Measurements from ENCODE around the gene MED23. TPM values are rescaled to one million over a fixed set of nuclear protein-coding genes. Genes with fewer than 3 reads are reported as not detected.

MED23 gene
- total RNA-seq, 4 donors from 2014 or later, result 24.1 to 32.3 (median 32.1) TPM

DNA sequence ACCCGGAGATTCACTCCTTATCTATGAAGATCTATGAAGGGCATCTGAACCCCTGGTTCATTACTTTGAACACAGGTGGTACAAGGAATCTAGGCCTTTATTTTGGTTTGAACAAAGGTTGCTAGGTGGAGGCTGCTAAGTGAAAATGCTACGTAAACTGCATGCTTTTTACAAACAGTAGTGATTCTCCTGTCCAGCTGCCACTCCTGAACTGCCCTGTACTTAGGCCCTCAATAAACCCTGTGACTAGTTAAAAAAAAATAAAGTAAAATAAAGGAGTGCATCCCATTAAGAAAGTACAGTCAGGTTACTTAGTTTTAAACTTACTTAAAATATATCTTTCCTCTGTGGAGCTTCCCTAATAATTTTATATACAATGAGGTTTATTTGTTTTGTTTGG is 82.7 kb downstream of the MED23 start:
- TF ChIP-seq, protein P1, sequence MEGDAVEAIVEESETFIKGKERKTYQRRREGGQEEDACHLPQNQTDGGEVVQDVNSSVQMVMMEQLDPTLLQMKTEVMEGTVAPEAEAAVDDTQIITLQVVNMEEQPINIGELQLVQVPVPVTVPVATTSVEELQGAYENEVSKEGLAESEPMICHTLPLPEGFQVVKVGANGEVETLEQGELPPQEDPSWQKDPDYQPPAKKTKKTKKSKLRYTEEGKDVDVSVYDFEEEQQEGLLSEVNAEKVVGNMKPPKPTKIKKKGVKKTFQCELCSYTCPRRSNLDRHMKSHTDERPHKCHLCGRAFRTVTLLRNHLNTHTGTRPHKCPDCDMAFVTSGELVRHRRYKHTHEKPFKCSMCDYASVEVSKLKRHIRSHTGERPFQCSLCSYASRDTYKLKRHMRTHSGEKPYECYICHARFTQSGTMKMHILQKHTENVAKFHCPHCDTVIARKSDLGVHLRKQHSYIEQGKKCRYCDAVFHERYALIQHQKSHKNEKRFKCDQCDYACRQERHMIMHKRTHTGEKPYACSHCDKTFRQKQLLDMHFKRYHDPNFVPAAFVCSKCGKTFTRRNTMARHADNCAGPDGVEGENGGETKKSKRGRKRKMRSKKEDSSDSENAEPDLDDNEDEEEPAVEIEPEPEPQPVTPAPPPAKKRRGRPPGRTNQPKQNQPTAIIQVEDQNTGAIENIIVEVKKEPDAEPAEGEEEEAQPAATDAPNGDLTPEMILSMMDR (IDR thresholded peaks at IDR 0.05; ENCODE audit: low read depth), result no peak

DNA sequence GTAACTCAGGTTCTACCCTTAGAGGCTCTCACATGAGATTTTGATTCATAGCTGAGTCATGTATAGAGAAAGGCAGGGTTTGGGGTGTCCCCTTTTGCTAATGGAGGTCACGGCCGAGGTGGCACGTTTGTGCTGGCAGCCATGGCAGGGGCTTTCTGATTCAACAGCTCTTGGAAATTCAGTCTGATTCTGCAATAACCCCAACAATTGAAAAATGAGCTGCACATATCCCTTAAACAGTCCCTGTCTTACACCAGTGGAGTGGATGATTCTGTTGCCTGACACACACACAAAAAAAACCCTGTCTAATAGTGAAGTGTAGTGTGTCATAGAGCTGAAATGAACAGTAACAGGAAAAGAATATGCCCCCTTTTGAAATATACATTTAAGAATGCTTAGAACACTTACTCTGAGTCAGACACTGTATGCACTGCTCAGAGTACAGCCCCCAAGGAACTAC is 95.4 kb downstream of the MED23 start:
- TF ChIP-seq, protein P1 (IDR thresholded peaks at IDR 0.05; ENCODE audit: low read depth), result no peak

DNA sequence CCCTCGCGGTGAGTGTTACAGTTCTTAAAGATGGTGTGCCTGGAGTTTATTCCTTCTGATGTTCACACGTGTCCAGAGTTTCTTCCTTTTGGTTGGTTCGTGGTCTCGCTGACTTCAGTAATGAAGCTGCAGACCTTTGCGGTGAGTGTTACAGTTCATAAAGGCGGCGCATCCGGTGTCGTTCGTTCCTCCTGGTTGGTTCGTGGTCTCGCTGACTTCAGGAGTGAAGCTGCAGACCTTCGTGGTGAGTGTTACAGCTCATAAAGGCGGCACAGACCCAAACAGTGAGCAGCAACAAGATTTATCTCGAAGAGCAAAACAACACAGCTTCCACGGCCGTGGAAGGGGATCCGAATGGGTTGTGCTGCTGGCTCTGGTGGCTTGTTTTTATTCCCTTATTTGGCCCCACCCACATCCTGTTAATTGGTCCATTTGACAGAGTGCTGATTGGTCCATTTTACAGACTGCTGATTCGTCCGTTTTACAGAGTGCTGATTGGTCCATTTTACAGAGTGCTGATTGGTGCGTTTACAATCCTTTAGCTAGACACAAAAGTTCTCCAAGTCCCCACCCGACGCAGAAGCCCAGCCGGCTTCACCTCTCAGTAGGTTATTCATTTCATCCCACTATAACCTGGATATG is 103.2 kb downstream of the MED23 start:
- TF ChIP-seq, protein P1 (IDR thresholded peaks at IDR 0.05; ENCODE audit: low read depth), result no peak

DNA sequence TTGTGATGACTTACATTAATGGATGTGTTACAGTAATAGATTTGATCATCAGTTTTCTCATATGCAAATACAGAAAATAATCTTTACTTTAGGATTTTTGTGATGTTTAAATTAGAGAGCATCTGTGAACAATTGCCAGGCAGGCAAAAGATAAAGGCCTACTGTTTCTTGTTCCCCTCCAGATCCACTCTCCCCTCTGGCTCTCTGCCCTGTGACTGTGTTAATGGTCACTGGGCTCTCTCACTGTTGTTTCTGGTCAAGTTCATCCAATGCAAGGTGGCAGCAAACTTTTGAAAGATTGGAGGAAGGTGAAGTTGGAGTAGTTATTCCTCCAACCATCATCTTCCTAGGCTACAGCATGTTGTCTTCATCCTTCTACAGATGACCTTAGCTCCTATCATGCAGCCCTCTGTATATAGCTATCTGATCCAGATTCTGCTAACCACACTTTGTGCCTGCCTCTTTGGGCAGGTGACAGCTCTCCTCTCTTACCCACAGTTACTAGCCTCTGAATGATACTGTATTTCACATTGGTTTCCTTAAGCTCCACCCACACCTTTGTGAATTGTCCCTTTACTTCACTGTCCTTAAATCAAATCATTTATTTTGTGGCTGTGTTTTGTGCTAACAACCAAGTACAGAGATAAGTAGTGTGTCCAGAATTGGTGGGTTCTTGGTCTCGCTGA is 103.9 kb downstream of the MED23 start:
- TF ChIP-seq, protein P1 (IDR thresholded peaks at IDR 0.05; ENCODE audit: low read depth), result no peak

Small RNAs within 50 kb of the gene (small RNA-seq; reads per million reads assigned to genes)
- not detected for gene RNU4-18P

Other genes with a start within 250 kb of the MED23 start
- gene ARG1, start 55.0 kb downstream of the MED23 start, total RNA-seq, result 1 to 10 TPM in 1 of 4 donors, not detected in 3; 1.5 TPM
- gene ENPP3, start 9.1 kb upstream of the MED23 start, total RNA-seq, result 1 to 10 TPM in 1 of 4 donors, under 1 TPM in 3; 0.33 to 1.3 (median 0.80) TPM
- 1 to 10 TPM in 1 of 4 donors, not detected in 3; 5.4 TPM for gene OR2A4, start 73.2 kb upstream of the MED23 start, total RNA-seq
- gene CTAGE9, start 82.8 kb upstream of the MED23 start, total RNA-seq, result not detected
- gene ENPP1, start 179.8 kb upstream of the MED23 start, total RNA-seq, result 10 to 100 TPM; 67.0 to 86.8 (median 74.9) TPM

All from subcutaneous adipose tissue (tissue), 4 donors.